Measurements from ENCODE around the gene BICDL2. TPM values are rescaled to one million over a fixed set of nuclear protein-coding genes. Genes with fewer than 3 reads are reported as not detected.
"Not testable (repeated sequence)": the region's sequence is repeated elsewhere in the genome, so short reads cannot be mapped to it uniquely, and the experiment has no call there.

The BICDL2 gene
- total RNA-seq, 1 donor from 2014 or later, result 5.1 TPM

GRCh38 chr16:3071655-3072054 is 34.9 kb upstream of the BICDL2 start:
- no peaks in the 10 kb centered on the region for H3K36me3 Mint-ChIP-seq
- H3K9me3 Mint-ChIP-seq, result no peaks in the 10 kb centered on the region
- TF ChIP-seq CTCF (IDR thresholded peaks at IDR 0.05; ENCODE audit: unreplicated experiment), result no peak
- H3K27me3 Mint-ChIP-seq (ENCODE audit: low read depth), result peaks cover 19% of the 10 kb centered on the region
- H3K27ac Mint-ChIP-seq, result no peak overlapping the region
- DNase-seq (ENCODE audit: low spot score in 2 of 2, unreplicated experiment in 2 of 2), result no peak
- H3K4me3 Mint-ChIP-seq, result no peak overlapping the region
- H3K4me1 Mint-ChIP-seq, result no peaks in the 10 kb centered on the region

GRCh38 chr16:3070608-3071111 is 33.9 kb upstream of the BICDL2 start:
- no peak overlapping the region for H3K27ac Mint-ChIP-seq
- H3K27me3 Mint-ChIP-seq (ENCODE audit: low read depth), result peaks cover 19% of the 10 kb centered on the region
- H3K9me3 Mint-ChIP-seq, result no peaks in the 10 kb centered on the region
- no peak for DNase-seq (ENCODE audit: low spot score in 2 of 2, unreplicated experiment in 2 of 2)
- no peak overlapping the region for H3K4me3 Mint-ChIP-seq
- H3K36me3 Mint-ChIP-seq, result no peaks in the 10 kb centered on the region
- no peak for TF ChIP-seq CTCF (IDR thresholded peaks at IDR 0.05; ENCODE audit: unreplicated experiment)
- peaks cover under 1% of the 10 kb centered on the region for H3K4me1 Mint-ChIP-seq

- not testable (repeated sequence) for DNase-seq (ENCODE audit: low spot score in 2 of 2, unreplicated experiment in 2 of 2); H3K4me1 Mint-ChIP-seq; H3K9me3 Mint-ChIP-seq; H3K36me3 Mint-ChIP-seq; H3K4me3 Mint-ChIP-seq; H3K27ac Mint-ChIP-seq
- peaks cover 12% of the 10 kb centered on the region for H3K27me3 Mint-ChIP-seq (ENCODE audit: low read depth)
These were observed 32.4 kb upstream of the BICDL2 start for GRCh38 chr16:3069146-3069545.

GRCh38 chr16:3068487-3068886 is 31.7 kb upstream of the BICDL2 start:
- Mint-ChIP-seq H3K27ac (no peak overlapping the region), H3K9me3 (no peaks in the 10 kb centered on the region), H3K4me3 (no peak overlapping the region), H3K36me3 (no peaks in the 10 kb centered on the region), H3K4me1 (peaks cover 4% of the 10 kb centered on the region), H3K27me3 (ENCODE audit: low read depth) (peaks cover 5% of the 10 kb centered on the region)
- TF ChIP-seq CTCF (IDR thresholded peaks at IDR 0.05; ENCODE audit: unreplicated experiment), result no peak
- DNase-seq (ENCODE audit: low spot score in 2 of 2, unreplicated experiment in 2 of 2), result no peak

- H3K9me3 Mint-ChIP-seq, result no peaks in the 10 kb centered on the region
- H3K27ac Mint-ChIP-seq, result no peak overlapping the region
- H3K36me3 Mint-ChIP-seq, result no peaks in the 10 kb centered on the region
- no peak for TF ChIP-seq CTCF (IDR thresholded peaks at IDR 0.05; ENCODE audit: unreplicated experiment)
- no peaks in the 10 kb centered on the region for H3K27me3 Mint-ChIP-seq (ENCODE audit: low read depth)
- no peak overlapping the region for H3K4me3 Mint-ChIP-seq
- H3K4me1 Mint-ChIP-seq, result peaks cover 4% of the 10 kb centered on the region
- DNase-seq (ENCODE audit: low spot score in 2 of 2, unreplicated experiment in 2 of 2), result no peak
These were observed 29.6 kb upstream of the BICDL2 start for GRCh38 chr16:3066440-3066748.

GRCh38 chr16:3065742-3066439 is 29.1 kb upstream of the BICDL2 start:
- Mint-ChIP-seq H3K36me3 (no peaks in the 10 kb centered on the region), H3K27me3 (ENCODE audit: low read depth) (no peaks in the 10 kb centered on the region), H3K4me1 (peaks cover 4% of the 10 kb centered on the region), H3K4me3 (no peak overlapping the region), H3K9me3 (no peaks in the 10 kb centered on the region), H3K27ac (no peak overlapping the region)
- TF ChIP-seq CTCF (IDR thresholded peaks at IDR 0.05; ENCODE audit: unreplicated experiment), result no peak
- DNase-seq (ENCODE audit: low spot score in 2 of 2, unreplicated experiment in 2 of 2), result no peak

Data from mesothelial cell of epicardium (in vitro differentiated cells).